HG03103 (cell line): Measurements from ENCODE around the gene CDC34.

Experiments
- ATAC-seq: cut with Tn5 transposase; IDR thresholded peaks from one replicate; pipeline ENCODE4 v1.9.1; 2021; ENCODE audit warnings: low read depth; ENCODE audit not compliant: unreplicated experiment

Gene CDC34

DNA sequence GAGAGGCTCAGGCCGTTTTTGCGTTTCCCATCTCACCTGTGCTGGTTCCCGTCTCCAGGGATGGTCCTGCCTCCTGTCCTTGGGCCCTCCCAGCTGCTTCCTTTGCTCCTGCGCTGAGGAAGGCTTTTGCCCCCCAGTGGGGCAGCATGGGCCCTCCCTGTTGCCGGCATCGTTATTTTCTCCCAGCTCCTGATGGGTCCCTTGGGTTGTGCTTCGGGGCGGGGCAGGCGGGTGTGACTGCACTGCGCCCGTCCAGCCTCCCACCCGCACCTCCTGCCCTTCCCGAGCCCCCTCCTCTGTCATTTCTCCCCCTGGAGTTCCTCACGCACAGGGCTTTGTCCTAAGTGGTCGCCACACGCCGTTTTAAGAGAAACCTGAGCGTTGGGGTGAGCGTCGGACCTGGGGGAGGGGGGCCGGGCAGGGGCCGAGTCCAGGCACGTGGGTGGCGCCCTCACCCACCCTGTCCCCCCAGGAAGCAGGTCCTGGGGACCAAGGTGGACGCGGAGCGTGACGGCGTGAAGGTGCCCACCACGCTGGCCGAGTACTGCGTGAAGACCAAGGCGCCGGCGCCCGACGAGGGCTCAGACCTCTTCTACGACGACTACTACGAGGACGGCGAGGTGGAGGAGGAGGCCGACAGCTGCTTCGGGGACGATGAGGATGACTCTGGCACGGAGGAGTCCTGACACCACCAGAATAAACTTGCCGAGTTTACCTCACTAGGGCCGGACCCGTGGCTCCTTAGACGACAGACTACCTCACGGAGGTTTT, 9.5 kb downstream of the CDC34 start:
- no peak for ATAC-seq

DNA sequence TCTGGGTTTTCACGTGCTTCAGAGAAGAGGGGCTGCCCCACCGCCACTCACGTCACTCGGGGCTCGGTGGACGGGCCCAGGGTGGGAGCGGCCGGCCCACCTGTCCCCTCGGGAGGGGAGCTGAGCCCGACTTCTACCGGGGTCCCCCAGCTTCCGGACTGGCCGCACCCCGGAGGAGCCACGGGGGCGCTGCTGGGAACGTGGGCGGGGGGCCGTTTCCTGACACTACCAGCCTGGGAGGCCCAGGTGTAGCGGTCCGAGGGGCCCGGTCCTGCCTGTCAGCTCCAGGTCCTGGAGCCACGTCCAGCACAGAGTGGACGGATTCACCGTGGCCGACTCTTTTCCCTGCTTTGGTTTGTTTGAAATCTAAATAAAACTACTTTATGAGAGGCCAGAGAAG, 10.1 kb downstream of the CDC34 start:
- ATAC-seq: no peak

DNA sequence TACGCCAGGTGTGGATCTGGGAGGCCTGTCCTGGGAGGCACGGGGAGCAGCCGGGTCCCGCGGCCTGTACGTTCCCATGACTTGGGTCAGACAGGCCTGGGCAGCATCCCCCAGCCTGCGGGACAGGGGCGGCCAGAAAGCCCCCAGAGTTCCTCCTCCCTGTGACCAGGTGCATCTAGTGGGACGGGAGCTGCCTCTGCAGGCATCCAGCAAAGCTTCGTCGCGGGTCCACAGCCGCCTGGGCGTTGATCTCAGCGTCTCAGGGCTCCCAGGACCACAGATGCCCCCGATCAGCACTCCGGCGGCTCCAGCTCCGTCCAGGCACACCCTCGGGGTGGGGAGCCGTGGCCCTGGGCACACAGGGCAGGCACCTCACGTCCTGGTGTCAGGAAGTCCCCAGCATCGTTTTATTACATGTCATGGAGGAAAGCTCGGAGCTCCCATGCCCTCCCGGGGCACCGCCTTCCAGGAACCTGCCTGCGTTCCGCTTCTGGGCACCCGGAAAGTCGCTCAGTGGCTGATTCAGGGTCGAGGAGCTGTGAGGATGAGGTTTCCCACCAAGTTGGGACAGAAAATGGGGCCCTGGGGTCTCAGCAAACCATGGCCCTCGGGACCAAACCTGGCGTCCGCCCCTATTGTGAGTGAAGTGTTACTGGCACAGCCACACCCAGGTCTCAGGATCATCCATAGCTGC, 10.8 kb downstream of the CDC34 start:
- no peak for ATAC-seq

DNA sequence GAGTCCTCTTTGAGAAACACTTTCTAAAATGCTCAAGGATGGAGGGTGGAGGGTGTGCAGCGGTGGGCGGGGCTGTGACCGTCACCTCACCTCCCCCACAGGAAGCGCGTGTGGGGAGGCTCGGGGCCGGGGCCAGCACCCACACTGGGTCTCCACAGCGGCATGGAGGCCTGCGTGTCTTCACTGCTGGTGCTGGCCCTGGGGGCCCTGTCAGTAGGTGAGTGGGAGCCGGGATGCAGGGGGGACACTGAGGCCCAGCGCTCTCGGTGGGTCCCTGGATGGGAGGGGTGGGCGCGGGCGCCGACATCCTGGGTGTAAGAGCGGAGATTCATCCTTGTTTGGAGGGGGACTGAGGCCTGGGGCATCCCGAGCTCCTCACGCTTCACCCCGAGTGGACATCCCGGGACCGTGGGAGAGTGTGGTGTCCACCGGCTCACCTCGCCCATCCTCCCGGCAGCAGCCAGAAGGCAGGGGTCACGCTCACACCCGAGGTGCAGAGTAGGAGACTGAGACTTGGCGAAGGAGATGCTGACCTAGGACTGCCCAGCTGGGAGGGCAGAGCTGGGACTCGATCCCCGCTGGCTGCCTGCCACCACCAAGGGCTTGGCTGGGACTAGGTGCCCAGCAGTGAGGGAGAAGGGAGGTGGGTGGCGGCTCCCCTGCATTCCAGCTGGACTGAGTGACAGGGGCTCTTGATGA, 12.5 kb downstream of the CDC34 start, which contains the start of gene GZMM:
Gene GZMM, plus strand, starts transcription at position 144 of the 699 bp plus-strand sequence. Its CDS starts 19 bp downstream, at position 163.
- ATAC-seq: no peak

DNA sequence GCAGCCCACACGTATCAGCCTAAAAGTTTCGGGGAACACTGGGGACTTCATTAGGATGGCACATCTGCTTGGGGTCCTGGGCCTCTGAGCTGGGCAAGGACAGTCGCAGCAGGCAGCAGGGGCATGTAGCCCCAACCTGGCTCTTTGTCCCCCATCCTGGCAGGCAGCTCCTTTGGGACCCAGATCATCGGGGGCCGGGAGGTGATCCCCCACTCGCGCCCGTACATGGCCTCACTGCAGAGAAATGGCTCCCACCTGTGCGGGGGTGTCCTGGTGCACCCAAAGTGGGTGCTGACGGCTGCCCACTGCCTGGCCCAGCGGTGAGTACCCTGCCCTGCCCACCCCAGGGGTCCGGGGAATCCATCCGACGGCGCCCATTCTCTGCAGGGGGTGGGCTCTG, 15.6 kb downstream of the CDC34 start:
- ATAC-seq: no peak

DNA sequence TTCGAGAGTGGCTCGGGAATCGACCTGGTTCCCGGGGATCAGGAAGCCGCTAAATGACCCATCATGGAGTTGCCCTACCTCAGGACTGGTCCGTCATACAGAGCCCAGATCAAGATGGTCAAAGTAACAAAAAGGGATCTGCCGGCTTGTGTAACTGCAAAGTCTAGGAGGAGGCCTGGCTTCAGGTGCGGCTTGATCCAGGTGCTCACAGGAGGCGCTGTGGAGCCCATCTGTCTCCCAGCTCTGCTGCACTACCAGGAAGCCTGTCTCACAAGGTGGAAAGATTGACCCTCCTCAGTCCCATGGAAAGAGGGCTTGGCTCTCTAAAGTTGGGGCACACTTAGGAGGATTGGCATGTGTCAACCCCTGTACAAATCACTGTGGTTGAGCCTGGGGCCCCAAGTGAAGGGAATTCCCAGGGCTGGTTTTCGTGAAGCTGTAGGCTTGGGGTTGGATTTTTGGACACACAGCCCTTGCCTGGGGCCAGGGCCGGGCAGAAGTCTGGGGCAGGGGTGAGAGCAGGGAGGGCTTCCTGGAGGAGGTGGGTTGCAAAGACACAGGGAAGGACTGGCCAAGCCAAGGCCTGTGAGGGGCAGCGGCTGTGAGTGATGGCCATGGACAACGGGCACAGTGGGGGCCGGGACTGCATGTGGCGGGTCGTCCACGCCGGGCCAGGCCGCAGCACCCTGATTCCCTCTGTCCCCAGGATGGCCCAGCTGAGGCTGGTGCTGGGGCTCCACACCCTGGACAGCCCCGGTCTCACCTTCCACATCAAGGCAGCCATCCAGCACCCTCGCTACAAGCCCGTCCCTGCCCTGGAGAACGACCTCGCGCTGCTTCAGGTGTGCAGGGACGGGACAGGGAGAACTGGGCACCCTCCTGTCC, 16.5 kb downstream of the CDC34 start:
- ATAC-seq: no peak

DNA sequence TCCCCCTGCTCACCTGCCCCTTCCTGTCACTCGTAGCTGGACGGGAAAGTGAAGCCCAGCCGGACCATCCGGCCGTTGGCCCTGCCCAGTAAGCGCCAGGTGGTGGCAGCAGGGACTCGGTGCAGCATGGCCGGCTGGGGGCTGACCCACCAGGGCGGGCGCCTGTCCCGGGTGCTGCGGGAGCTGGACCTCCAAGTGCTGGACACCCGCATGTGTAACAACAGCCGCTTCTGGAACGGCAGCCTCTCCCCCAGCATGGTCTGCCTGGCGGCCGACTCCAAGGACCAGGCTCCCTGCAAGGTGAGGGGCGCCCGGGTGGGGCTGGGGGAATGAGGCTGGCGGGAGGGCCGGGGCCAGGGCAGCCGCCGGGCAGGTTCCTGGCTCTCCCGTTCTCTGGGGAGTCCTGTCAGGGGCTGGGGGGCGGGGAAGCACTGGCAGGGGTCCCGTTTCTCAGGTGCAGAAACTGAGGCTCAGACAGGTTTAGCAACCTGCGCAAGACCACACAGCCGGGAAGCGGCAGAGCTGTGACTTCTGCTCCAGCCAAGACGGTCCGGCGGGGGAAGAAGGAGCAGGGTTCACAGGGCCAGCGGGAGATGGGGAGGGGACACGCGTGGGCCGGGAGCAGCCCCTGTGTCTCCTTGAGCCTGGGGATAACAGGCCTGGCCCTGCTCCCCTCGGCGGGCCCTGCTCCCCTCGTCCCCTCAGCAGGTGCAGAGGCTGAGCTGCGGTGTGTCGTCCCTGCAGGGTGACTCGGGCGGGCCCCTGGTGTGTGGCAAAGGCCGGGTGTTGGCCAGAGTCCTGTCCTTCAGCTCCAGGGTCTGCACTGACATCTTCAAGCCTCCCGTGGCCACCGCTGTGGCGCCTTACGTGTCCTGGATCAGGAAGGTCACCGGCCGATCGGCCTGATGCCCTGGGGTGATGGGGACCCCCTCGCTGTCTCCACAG, 17.6 kb downstream of the CDC34 start:
- no peak for ATAC-seq

DNA sequence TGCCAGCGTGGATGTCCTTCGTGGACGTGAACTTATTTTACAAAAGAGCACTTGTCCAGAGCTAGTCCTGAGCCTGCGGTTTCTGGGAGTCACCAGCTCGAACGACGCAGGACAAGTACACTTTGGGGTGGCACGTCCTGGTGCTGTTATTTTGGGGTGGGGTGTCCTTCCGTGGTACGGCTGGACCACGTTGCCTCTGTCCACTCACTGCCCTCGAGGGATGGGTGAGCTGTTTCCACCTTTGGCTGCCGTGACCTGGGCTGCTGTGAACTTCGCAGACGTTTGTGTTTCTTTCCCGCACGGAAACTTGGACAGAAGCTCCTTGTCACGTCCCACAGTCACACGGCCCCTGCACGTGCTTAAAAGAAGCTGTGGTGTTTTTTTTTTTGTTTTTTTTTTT, 23.3 kb downstream of the CDC34 start:
- no peak for ATAC-seq

DNA sequence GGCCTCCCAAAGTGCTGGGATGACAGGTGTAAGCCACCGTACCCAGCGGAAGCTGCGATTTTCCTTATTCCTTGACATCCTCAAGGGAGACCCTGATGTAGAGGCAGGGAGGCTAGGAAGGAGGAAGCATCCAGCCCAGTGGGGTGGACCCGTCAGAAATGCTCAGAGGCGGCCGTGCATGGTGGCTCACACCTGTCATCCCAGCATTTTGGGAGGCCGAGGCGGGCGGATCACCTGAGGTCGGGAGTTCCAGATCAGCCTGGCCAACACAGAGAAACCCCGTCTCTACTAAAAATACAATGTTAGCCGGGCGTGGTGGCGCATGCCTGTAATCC, 23.9 kb downstream of the CDC34 start:
- ATAC-seq: no peak

DNA sequence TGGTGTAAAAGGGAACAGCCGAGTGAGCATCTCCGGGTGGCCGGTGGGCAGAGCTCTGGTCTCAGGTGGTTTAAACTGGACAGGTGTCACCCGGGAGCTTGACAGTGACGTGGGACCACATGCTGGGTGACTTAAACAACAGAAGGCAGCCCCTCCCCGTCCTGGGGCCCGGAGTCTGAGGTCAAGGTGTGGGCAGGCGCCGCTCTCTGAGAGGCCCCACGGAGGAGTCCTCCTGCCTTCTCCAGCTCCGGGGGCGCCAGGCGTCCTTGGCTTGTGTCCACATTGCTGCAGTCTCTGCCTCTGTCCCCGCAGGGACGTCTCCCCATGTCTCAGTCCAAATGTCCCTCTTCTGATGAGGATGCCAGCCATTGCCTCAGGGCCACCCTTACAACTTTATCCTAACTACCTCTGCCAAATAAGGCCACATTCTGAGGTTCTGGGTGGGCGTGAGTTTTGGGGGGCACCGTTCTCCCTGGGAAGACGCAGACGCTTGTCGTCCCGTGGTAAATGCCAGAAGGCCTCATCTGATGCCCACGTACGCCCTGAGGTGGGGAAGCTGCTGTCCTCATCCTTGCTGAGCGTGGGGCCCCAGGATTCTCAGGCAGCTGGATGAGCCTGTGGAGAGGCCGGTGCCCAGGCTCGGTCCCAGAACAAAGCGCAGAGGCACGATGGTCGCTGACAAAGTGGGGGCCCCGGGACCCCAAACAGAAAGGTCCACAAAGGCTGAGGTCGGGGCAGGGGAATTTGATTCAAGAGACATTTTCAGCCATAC, 25.2 kb downstream of the CDC34 start:
- no peak for ATAC-seq

DNA sequence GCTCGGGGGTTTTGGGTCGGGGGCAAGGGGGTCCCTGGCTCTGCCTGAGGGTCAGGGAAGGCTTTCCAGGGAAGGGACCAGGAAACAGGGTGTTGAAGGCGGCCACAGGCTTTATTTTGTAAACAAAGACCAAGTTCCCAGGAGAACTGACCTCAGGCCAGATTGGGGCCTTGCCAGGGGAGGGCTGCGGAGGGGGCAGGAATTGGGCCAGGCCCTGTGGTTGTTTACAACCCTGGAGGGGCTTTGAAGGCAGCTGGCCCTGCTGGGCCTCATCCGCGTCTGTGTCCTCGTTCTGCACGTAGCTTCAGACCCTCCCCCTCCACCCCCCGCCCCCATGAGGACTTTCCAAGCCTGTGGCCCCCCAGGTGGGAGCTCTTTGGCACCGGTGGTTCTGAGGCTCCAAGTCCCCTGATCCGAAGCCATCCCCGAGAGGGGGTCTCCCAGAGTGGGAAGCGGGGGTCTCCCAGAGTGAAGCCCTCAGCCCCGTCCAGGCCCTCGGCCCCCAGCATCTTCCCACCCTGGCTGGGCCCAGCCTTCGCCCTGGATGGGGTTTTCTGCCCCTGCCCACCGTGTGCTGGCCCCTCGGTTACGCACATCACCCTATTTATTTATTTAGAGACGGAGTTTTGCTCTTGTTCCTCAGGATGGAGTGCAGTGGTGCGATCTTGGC, 27.3 kb downstream of the CDC34 start:
- ATAC-seq: no peak

DNA sequence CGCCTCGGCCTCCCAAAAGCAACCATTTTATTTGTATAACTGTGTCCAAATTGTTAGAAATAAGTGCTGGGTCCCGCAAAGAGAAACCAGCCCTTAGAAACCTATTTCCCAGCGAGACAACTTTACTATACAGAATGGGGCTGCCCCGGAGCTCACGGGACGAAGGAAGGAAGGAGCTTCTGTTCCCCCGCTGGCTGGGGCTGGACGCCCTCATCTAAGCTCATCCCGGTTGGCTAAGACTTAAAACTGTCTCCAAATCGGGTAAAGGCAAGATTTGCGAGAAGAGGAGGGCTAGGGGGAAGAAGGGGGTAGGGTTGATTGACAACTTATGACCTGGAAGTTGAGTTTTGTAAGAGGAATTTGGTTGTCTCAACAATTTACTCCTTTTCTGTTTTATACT, 28.6 kb downstream of the CDC34 start:
- no peak for ATAC-seq

DNA sequence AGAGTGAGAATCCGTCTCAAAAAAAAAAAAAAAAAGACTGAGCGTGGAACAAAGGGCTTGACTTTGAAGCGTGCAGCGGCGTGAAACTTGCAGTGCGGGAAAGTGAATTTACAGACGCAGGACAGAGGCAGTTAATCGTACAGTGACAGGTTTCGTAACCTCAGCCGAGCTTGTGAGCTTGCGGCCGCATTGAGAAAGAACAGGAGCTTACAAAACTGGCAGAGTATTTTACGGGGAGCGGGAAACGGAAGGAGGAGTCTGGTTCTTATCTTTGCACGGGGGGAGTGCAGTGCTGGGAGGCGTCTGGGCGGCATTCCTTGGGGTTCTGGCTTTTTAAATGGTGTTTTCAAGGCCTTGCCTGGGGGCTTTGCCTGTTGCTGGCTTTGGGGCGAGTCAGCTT, 34.8 kb downstream of the CDC34 start:
- no peak for ATAC-seq

DNA sequence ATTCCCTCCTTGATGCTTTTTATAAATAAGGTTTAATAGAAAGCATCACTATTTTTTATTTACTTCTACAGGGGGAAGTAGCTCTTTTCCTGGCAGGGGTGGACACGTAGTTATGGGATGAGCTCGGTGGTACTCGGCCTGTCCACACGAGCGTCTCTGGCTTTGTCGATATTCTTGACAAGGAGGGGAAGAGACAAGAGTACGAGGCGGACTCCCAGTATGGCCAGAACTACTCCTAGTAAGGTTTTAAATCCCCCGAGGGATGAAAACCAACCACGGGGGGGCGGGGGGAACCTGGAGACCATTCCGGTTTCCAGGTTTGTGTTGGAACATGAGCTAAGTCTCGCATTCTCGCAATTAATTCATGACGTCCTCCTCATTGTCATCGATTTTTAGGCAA, 35.3 kb downstream of the CDC34 start:
- ATAC-seq: no peak

DNA sequence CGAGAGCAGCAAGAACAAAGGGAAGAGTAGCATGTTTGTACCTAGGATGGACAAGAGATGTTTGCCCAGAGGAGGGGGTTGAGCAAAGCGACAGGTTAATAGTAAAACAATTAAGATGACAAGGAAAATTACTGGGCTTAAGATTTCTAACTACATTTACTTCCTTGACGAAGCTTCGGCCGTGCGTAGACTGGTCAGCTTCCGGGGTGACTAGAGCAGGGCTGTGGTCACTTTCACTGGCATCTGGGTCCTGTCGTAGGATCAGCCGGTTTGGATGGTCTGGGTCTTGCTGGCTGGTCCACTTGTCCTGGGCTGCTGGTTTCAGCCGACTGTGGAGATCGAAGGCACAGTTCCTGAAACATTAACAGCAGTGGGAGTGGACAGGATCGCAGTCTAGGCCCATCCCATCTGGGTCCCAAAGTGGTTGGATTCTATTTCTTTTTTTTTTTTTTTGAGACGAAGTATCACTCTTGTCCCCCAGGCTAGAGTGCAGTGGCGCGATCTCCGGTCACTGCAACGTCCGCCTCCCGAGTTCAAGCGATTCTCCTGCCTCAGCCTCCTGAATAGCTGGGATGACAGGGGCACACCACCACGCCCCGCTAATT, 35.8 kb downstream of the CDC34 start:
- ATAC-seq: no peak

DNA sequence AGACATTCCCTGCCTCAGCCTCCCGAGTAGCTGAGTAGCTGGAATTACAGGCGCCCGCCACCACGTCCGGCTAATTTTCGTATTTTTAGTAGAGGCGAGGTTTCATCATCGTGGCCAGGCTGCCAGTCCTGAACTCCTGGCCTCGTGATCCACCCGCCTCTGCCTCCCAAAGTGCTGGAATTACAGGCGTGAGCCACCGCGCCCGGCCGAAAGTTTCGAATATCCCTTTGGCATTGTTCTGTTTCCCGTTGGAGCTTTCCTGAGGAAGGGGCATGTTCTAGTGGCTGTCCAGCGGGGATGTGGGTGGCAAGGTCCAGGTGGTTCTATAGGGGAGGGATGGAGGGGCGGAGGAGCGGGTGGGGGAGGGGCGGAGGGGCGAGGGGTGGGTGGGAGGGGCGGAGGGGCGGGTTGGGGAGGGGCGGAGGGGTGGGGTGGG, 38.7 kb downstream of the CDC34 start:
- ATAC-seq: no peak

DNA sequence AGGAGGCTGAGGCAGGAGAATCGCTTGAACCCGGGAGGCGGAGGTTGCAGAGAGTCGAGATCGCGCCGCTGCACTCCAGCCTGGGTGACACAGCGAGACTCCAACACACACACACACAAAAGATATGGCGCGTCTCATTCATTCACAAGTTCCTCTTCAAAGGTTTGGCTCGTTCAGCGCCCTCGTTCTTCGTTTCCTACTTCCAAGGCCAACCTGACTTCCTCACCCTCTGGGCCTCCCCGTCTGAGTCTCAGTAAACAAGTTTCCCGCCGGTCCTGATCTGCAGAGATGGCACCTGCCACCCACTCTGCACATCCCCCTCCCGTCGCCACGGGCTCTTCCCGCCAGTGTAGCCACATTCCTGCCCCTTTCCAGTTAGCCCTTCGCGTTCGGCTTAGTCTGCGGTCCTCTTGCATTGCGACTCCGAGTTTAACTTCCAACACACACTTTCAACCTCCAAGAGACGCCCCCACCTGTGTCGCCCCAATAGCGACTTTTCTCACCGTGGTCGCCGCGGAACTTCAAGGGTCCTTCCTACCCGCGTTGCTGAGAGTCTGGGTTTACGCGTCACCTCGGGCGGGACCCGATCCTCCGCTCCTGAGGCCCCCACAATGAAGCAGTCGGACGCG, 39.5 kb downstream of the CDC34 start:
- no peak for ATAC-seq
